Suppressor macrophage treated with lipopolysaccharide for 1 hour (primary cell): ENCODE results near the gene ZNF423.

ENCODE experiments used
- DNase-seq, 3 donors: peaks; one replicate each; pipeline ENCODE4 v3.0.0-alpha.2; 2020 to 2022

Gene ZNF423

DNA sequence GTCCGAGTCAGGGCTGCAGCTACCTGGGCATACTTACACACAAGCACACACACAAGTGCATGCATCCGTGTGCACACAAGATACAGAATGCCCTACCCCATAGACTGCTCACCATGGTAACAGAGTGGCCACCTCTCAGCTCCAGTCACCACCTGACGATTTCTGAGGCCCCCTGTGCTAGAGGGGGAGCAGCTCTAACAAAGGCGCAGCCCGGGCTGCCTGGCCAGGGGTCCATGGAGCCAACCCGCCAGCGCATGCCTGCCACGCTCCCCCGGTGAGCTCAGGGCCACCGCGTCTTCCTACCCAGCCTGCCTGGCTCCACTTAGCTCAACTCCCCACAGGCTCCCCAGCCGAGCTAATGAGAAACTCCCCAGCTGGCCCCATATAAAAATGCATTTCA lies 75.5 kb downstream of the ZNF423 start:
- DNase-seq = no peak

GRCh38 chr16:49779979-49780378 lies 75.9 kb downstream of the ZNF423 start:
- no peak for DNase-seq

GRCh38 chr16:49778202-49778930 lies 77.5 kb downstream of the ZNF423 start:
- no peak for DNase-seq

DNA sequence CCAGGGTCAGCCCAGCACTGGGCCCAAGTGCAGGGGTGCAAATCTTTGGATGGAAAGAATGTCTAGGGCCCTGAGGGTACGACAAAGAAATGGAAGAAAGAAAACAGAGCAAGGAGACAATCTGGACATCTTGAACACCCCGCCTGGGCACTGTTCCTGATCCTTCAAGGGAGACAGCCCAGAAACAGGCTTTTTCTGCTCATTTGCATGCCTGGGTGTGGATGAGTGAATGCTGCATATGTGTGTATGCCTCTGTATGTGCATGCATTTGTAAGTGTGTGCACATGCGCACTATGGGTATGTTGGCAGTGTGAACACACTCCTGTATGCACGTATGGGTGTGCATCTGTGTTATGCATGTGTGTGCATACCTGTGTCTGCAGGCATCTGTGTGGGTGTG lies 79.2 kb downstream of the ZNF423 start:
- DNase-seq = no peak

DNA sequence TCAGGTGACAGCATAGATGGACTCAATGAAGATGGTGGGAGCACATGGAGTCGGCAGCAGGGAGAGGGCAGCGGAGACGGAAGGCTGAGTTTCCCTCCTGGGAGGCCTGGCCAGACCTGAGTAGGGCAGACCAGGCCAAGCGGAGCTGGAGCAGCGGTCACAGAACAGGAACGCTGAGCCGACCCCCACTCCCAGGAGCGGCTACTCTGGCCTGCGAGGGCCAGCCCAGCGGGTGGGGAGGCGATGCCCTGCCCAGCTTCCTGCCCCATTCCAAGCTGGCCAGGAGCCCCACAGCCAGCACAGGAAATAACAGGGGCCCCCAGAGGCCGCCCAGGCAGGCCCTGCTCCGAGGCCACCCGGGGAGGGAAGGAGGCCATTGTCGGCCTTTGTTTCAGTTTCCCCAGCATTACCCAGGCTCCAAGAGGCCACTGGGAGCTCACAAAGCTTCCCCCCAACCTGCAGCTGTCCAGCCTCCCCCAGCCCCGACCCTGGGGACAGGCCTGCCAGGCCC lies 79.8 kb downstream of the ZNF423 start:
- no peak for DNase-seq

GRCh38 chr16:49775581-49775980 lies 80.3 kb downstream of the ZNF423 start:
- no peak for DNase-seq

- DNase-seq = no peak
Observed at GRCh38 chr16:49775018-49775417, 80.9 kb downstream of the ZNF423 start.

DNA sequence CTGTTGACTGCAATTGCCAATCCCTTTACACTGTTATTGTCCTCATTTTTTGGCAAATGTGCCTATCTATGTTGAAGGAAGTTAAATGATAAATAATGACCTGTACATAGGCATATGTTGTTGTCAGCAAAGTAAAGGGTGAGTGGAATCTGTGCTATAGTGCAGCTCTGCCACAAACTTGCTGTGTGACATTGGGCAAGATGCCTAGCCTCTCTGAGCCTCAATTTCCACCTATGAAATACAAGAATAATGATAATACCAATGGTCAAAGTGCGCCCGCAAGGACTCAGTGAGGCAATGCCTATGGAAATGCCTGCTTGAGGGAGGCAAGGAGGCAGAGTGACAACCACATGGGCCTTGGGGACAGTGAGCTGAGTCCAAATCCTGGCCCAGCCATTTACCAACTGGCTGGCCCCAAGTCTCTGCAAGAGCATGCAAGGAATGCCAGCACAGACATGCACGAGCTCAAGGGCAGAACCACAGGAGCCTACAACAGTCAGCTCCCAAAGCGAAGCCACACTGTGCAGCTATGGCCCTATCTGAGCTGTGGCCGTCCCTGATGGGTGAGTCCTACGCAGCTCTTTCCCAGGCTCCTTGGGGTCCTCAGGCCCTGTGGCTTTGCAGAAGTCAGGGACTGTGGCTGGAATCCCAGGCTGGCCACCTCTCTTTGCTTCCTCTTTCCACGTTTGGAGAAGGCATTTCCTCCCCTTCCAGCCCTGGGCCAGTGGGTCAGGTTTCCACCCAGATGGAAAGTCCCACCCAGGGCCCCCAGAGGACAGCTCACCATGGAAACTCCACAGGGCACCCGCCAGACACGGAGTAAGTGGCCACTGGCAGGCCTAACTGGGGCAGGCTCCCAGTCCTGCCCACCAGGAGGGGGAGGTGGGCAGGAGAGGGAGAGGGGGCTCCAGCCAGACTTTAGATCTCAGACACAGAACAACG lies 82.1 kb downstream of the ZNF423 start:
- DNase-seq = peak; percentile 29 to 64 (median 59)

DNA sequence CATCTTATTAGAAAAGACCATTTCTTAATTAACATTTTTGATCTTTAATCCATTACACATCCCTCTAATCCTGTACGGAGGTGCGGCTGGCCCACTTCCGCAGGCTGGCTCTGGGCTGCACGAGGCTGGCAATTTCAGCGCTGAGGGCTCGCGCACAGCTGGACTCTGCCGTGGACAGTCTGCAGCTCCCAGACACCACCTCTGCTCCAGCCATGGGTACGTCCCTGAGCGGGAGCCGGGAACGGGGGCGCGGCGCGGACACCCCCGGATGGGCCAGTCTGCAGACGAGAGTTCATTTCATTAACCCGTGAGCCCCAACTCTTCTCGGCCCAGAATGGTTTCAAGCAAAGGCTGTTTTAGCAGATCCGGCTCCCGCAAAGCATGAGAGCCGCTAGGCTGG lies 87.9 kb downstream of the ZNF423 start:
- no peak for DNase-seq

GRCh38 chr16:49767414-49767813 lies 88.5 kb downstream of the ZNF423 start:
- no peak for DNase-seq

GRCh38 chr16:49766225-49766624 lies 89.7 kb downstream of the ZNF423 start:
- DNase-seq = no peak

DNA sequence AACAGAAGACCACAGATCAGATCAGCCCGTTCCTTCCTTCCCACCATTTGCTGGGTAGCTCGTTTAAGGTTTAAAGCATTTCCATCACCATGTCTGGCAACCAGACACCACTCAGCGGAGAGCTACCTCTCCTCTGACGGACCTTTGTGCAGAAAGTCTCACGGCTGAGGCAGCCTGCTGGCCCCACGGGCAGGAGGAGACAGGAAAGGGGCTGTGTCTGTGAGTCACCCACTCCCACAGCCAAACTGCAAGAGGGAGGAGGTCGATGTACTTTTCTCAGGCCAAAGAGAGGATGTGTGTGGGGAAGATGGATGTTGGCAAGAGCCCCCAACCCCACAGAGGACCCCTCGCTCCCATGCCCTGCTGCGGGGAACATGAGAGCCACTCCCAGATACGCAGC lies 92.1 kb downstream of the ZNF423 start:
- no peak for DNase-seq

DNA sequence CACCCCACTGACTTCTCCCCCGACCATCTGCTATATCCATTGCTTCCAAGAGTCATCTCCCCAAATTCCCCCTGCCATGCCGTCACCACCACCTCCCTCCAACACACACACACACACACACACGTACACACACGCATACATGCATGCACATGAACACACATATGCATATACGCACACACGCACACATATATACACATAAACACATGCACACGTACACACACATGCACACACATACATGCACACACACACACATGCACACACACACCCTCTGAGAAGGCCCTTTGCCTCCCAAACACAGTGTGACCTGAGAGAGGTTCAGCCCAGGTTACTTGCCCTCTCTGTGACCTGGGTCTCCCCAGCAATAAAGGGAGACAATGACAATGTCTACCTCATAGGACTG lies 95.1 kb downstream of the ZNF423 start:
- no peak for DNase-seq

GRCh38 chr16:49757559-49758069 lies 98.3 kb downstream of the ZNF423 start:
- no peak for DNase-seq

GRCh38 chr16:49756775-49757558 lies 98.9 kb downstream of the ZNF423 start:
- no peak for DNase-seq

- DNase-seq = no peak
Observed at GRCh38 chr16:49755716-49756505, 100.0 kb downstream of the ZNF423 start.

DNA sequence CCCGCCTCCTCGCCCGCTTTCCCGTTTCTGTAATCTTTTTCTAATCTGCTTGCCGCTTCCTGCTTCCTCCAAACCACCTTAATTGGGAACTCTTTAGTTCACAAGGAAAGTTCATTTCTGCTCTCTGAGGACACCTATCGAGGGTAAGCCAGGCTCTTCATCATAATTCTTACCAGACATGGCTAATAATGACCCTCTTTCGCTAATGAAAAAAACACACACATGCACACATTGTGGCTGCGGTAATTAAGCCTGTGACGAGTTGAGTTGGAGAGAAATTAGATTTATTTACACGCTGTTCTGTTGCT lies 100.6 kb downstream of the ZNF423 start:
- DNase-seq = peak in 2 of 3 donors; percentile 26 to 33

- peak; percentile 10 to 32 (median 23) for DNase-seq
Observed at GRCh38 chr16:49754495-49755312, 101.2 kb downstream of the ZNF423 start.

GRCh38 chr16:49750341-49751000 lies 105.4 kb downstream of the ZNF423 start:
- no peak for DNase-seq

DNA sequence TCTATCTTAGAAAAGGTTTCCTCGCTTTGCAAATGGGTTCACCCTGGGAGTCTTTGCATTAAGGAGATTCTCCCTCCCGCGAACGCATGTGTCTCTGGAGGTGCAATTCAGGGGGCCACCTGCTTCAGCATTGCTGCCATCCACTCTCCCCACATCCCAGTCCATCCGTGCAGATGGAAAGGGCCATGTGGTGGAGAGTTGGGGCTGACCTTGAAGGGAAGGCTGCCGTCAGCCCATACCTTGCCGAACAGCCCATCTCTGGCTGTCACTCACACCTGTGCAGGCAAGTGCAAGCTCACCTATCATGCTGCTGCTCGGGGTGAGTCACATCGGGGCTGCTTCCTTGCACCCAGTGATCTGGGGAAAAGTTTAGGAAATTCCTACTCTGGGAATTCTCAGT lies 106.1 kb downstream of the ZNF423 start:
- no peak for DNase-seq

GRCh38 chr16:49748322-49748721 lies 107.6 kb downstream of the ZNF423 start:
- DNase-seq = no peak
